T-cell (primary cell): Measurements from ENCODE around the gene MPHOSPH6. TPM values are rescaled to one million over a fixed set of nuclear protein-coding genes. Genes with fewer than 3 reads are reported as not detected.

Experiments used
- ATAC-seq, 4 experiments: fragments of 200-7000 bp in 3 of 4; fragments of 150-1000 bp in 1 of 4; cut with Tn5 transposase; replicated peaks in 1 of 4; 1 replicate in 3 of 4; 2 replicates in 1 of 4; pipeline ENCODE4 v1.10.0; 2021; ENCODE audit warnings: moderate library complexity in 3 of 4, mild to moderate bottlenecking in 2 of 4, moderate number of reproducible peaks in 1 of 4
- CTCF ChIA-PET, 2 donors: fragments of 300-600 bp; sonication (Branson Sonifier 250); formaldehyde crosslinking; loops; one replicate each; lab custom pipeline; 2022; ENCODE audit warnings: antibody characterized with exemption in 2 of 2; lab: Charles Lee
- POLR2A ChIA-PET, 2 donors: fragments of 300-600 bp; sonication (Branson Sonifier 250); formaldehyde crosslinking; loops; one replicate each; lab custom pipeline; 2022; ENCODE audit warnings: antibody characterized with exemption in 2 of 2; lab: Charles Lee
- DNase-seq, 35 experiments: peaks; one replicate each; pipeline versions ENCODE4 v3.0.0 to v3.0.0-alpha.2; 2013 to 2023
- H3K27ac ChIP-seq: one replicate; pipeline ENCODE4 v1.5.1; 2013; ENCODE audit warnings: low read length
- H3K27me3 ChIP-seq, 2 experiments: replicated peaks in 1 of 2; 1 replicate in 1 of 2; 2 replicates in 1 of 2; pipeline versions ENCODE4 v1.6.1 to v1.7.0; 2013; ENCODE audit warnings: low read length in 1 of 2, mixed read lengths in 1 of 2; ENCODE audit not compliant: control insufficient read depth in 2 of 2, insufficient read depth in 2 of 2; ENCODE audit errors: extremely low read depth in 1 of 2
- H3K36me3 ChIP-seq, 2 donors: 1 replicate in 1 of 2; 2 replicates in 1 of 2; pipeline versions ENCODE4 v1.6.1 to v1.7.0; 2013; ENCODE audit warnings: low read length in 1 of 2; ENCODE audit not compliant: control insufficient read depth in 2 of 2, insufficient read depth in 1 of 2; ENCODE audit errors: extremely low read depth in 1 of 2
- H3K4me1 ChIP-seq, 2 experiments: 1 replicate in 1 of 2; 2 replicates in 1 of 2; pipeline versions ENCODE4 v1.6.1 to v1.7.0; 2013; ENCODE audit warnings: low read length in 2 of 2, mixed read lengths in 1 of 2; ENCODE audit not compliant: insufficient read depth in 2 of 2, control insufficient read depth in 1 of 2; ENCODE audit errors: extremely low read depth in 1 of 2
- H3K4me3 ChIP-seq, 2 donors: 1 replicate in 1 of 2; 2 replicates in 1 of 2; pipeline versions ENCODE4 v1.5.1 to v1.7.0; 2013; ENCODE audit warnings: mild to moderate bottlenecking in 2 of 2, low read length in 1 of 2, moderate library complexity in 1 of 2; ENCODE audit not compliant: control insufficient read depth in 1 of 2; ENCODE audit errors: extremely low read depth in 1 of 2
- H3K9me3 ChIP-seq: 2 replicates; pipeline ENCODE4 v1.7.0; 2013
- H3K27ac Mint-ChIP-seq, 2 donors: one replicate each; pipeline ENCODE4 v1.8.0; 2020 to 2021; ENCODE audit warnings: mild to moderate bottlenecking in 2 of 2, mixed read lengths in 2 of 2
- H3K27me3 Mint-ChIP-seq, 2 donors: one replicate each; pipeline ENCODE4 v1.8.0; 2021 to 2022; ENCODE audit warnings: mixed read lengths in 2 of 2
- H3K36me3 Mint-ChIP-seq: one replicate; pipeline ENCODE4 v1.8.0; 2021; ENCODE audit warnings: mixed read lengths
- H3K4me1 Mint-ChIP-seq, 3 donors: one replicate each; pipeline ENCODE4 v1.8.0; 2020 to 2022; ENCODE audit warnings: mixed read lengths in 3 of 3, mild to moderate bottlenecking in 1 of 3
- H3K4me3 Mint-ChIP-seq, 3 donors: one replicate each; pipeline ENCODE4 v1.8.0; 2020 to 2022; ENCODE audit warnings: mild to moderate bottlenecking in 3 of 3, mixed read lengths in 3 of 3, moderate library complexity in 3 of 3
- H3K9me3 Mint-ChIP-seq, 3 donors: one replicate each; pipeline ENCODE4 v1.8.0; 2020 to 2022; ENCODE audit warnings: mixed read lengths in 3 of 3
- WGBS: methylation state at CpG from one replicate; pipeline ENCODE4 v1.1.5; 2013; ENCODE audit warnings: missing lambda C conversion rate; ENCODE audit not compliant: insufficient coverage; 5-methylcytosine and 5-hydroxymethylcytosine counted together
- total RNA-seq, 35 experiments: library from RNA in 6 of 35; stranded (reverse) in 6 of 35; fragments of 120-200 nt in 1 of 35; gene quantifications; one replicate each; pipeline versions ENCODE4 v1.2.1 to v1.2.4 and lab custom pipeline; 2013 to 2026

Gene MPHOSPH6
- total RNA-seq, 5 donors from 2014 or later (not counting 1 experiment from before 2014, with no cell fraction given), result 12.0 to 28.9 (median 19.0) TPM

- Histone ChIP-seq H3K4me3 (no peak overlapping the region), H3K27ac (no peak overlapping the region), H3K36me3 (no peaks in the 10 kb centered on the region), H3K9me3 (no peaks in the 10 kb centered on the region), H3K27me3 (no peaks in the 10 kb centered on the region), H3K4me1 (no peaks in the 10 kb centered on the region)
- Mint-ChIP-seq H3K4me1 (no peaks in the 10 kb centered on the region), H3K9me3 (peaks cover 0 to 4% (median 0%) of the 10 kb centered on the region in 3 donors), H3K36me3 (no peaks in the 10 kb centered on the region), H3K27ac (no peak overlapping the region), H3K27me3 (peaks cover 0 to 6% of the 10 kb centered on the region in 2 donors), H3K4me3 (no peak overlapping the region)
- no peak for DNase-seq
- no peak for ATAC-seq
- POLR2A ChIA-PET, result no interaction called here
- CTCF ChIA-PET, result interaction anchor here in 1 of 2 donors (0.5 kb wide), 1 partner anchor 447 kb away, joined by 3 read pairs; no protein-coding TSS in a partner anchor
- WGBS, result 75% methylated on average over 1 of the region's 1 CpG
These were observed 29.2 kb upstream of the MPHOSPH6 start for GRCh38 chr16:82199209-82199608.

GRCh38 chr16:82197540-82198240, 27.7 kb upstream of the MPHOSPH6 start:
- no peak overlapping the region for H3K4me3 ChIP-seq
- no peak overlapping the region for H3K27ac ChIP-seq
- H3K9me3 ChIP-seq, result no peaks in the 10 kb centered on the region
- Mint-ChIP-seq H3K4me1 (peaks cover 6 to 8% (median 8%) of the 10 kb centered on the region in 3 donors), H3K27ac (no peak overlapping the region), H3K4me3 (no peak overlapping the region), H3K36me3 (no peaks in the 10 kb centered on the region), H3K27me3 (peaks cover 0 to 6% of the 10 kb centered on the region in 2 donors), H3K9me3 (peaks cover 0 to 4% (median 0%) of the 10 kb centered on the region in 3 donors)
- H3K36me3 ChIP-seq, result no peaks in the 10 kb centered on the region
- 100% methylated on average over 5 of the region's 7 CpGs for WGBS
- ATAC-seq, result no peak
- H3K4me1 ChIP-seq, result peaks cover under 1% of the 10 kb centered on the region in 2 experiments
- CTCF ChIA-PET, result no interaction called here
- no peaks in the 10 kb centered on the region for H3K27me3 ChIP-seq
- POLR2A ChIA-PET, result no interaction called here
- no peak for DNase-seq

- H3K27me3 ChIP-seq, result no peaks in the 10 kb centered on the region
- no peaks in the 10 kb centered on the region for H3K36me3 ChIP-seq
- no peaks in the 10 kb centered on the region for H3K9me3 ChIP-seq
- CTCF ChIA-PET, result no interaction called here
- DNase-seq, result no peak
- no peak overlapping the region for H3K27ac Mint-ChIP-seq
- no peak overlapping the region for H3K27ac ChIP-seq
- H3K4me3 ChIP-seq, result no peak overlapping the region
- POLR2A ChIA-PET, result no interaction called here
- no peak overlapping the region for H3K4me3 Mint-ChIP-seq
- peaks cover 0 to under 1% (median 0%) of the 10 kb centered on the region in 3 donors for H3K9me3 Mint-ChIP-seq
- no CpG with 5 or more reads among the region's 2 CpGs for WGBS
- H3K4me1 ChIP-seq, result peaks cover 2 to 5% of the 10 kb centered on the region in 2 experiments
- H3K36me3 Mint-ChIP-seq, result no peaks in the 10 kb centered on the region
- H3K4me1 Mint-ChIP-seq, result peaks cover 11 to 12% (median 12%) of the 10 kb centered on the region in 3 donors
- peaks cover 0 to 3% of the 10 kb centered on the region in 2 donors for H3K27me3 Mint-ChIP-seq
- ATAC-seq, result no peak
These were observed 26.0 kb upstream of the MPHOSPH6 start for GRCh38 chr16:82195917-82196494.

- no peaks in the 10 kb centered on the region for H3K36me3 ChIP-seq
- POLR2A ChIA-PET, result no interaction called here
- H3K27me3 ChIP-seq, result no peaks in the 10 kb centered on the region
- peaks cover 2 to 5% of the 10 kb centered on the region in 2 experiments for H3K4me1 ChIP-seq
- no peaks in the 10 kb centered on the region for H3K36me3 Mint-ChIP-seq
- no peak overlapping the region for H3K27ac ChIP-seq
- H3K4me1 Mint-ChIP-seq, result peaks cover 11 to 12% (median 12%) of the 10 kb centered on the region in 3 donors
- ATAC-seq (no peak), DNase-seq (no peak)
- CTCF ChIA-PET, result no interaction called here
- H3K9me3 ChIP-seq, result no peaks in the 10 kb centered on the region
- no peak overlapping the region for H3K27ac Mint-ChIP-seq
- peaks cover 0 to 11% of the 10 kb centered on the region in 2 donors for H3K27me3 Mint-ChIP-seq
- H3K4me3 Mint-ChIP-seq, result no peak overlapping the region
- no CpG with 5 or more reads among the region's 1 CpG for WGBS
- H3K4me3 ChIP-seq, result no peak overlapping the region
- H3K9me3 Mint-ChIP-seq, result no peaks in the 10 kb centered on the region
These were observed 24.1 kb upstream of the MPHOSPH6 start for GRCh38 chr16:82194086-82194485.

- Mint-ChIP-seq H3K4me3 (no peak overlapping the region), H3K27me3 (peaks cover 0 to 11% of the 10 kb centered on the region in 2 donors), H3K4me1 (peaks cover 11 to 12% (median 12%) of the 10 kb centered on the region in 3 donors), H3K27ac (peak overlapping the region; percentile 82 to 84), H3K9me3 (no peaks in the 10 kb centered on the region), H3K36me3 (no peaks in the 10 kb centered on the region)
- DNase-seq (peak in 3 of 35 experiments; percentile 3 to 36 (median 9)), ATAC-seq (peak; percentile 71 to 95 (median 86))
- Histone ChIP-seq H3K36me3 (no peaks in the 10 kb centered on the region), H3K4me1 (peaks cover 2 to 5% of the 10 kb centered on the region in 2 experiments), H3K27me3 (no peaks in the 10 kb centered on the region), H3K27ac (peak overlapping the region; percentile 21), H3K9me3 (no peaks in the 10 kb centered on the region), H3K4me3 (no peak overlapping the region)
- 6% methylated on average over 3 of the region's 4 CpGs for WGBS
- ChIA-PET POLR2A (interaction anchor here in 1 of 2 donors (0.9 kb wide), 1 partner anchor 23 kb away, joined by 9 read pairs; the partner anchor contains the start of gene MPHOSPH6), CTCF (interaction anchor here in 1 of 2 donors (1.0 kb wide), 1 partner anchor 23 kb away, joined by 3 read pairs; the partner anchor contains the start of gene MPHOSPH6)
These were observed 22.6 kb upstream of the MPHOSPH6 start for GRCh38 chr16:82192665-82193064.

- Histone ChIP-seq H3K4me1 (peaks cover 2 to 5% of the 10 kb centered on the region in 2 experiments), H3K27me3 (no peaks in the 10 kb centered on the region), H3K36me3 (no peaks in the 10 kb centered on the region), H3K9me3 (no peaks in the 10 kb centered on the region), H3K27ac (no peak overlapping the region), H3K4me3 (no peak overlapping the region)
- H3K36me3 Mint-ChIP-seq, result no peaks in the 10 kb centered on the region
- ATAC-seq (no peak), DNase-seq (no peak)
- no peak overlapping the region for H3K27ac Mint-ChIP-seq
- H3K9me3 Mint-ChIP-seq, result no peaks in the 10 kb centered on the region
- H3K4me1 Mint-ChIP-seq, result peaks cover 11 to 12% (median 12%) of the 10 kb centered on the region in 3 donors
- CTCF ChIA-PET, result no interaction called here
- H3K27me3 Mint-ChIP-seq, result peaks cover 2 to 12% of the 10 kb centered on the region in 2 donors
- POLR2A ChIA-PET, result no interaction called here
- WGBS, result no CpG with 5 or more reads among the region's 2 CpGs
- H3K4me3 Mint-ChIP-seq, result no peak overlapping the region
These were observed 20.4 kb upstream of the MPHOSPH6 start for GRCh38 chr16:82190386-82190785.
